RWPE2 (cell line): Measurements from ENCODE around the gene CUL9.

Experiments used
- ATAC-seq: fragments of 200-7000 bp; cut with Tn5 transposase; 3 replicates; pipeline ENCODE4 v1.9.1; 2021; ENCODE audit warnings: low read depth
- DNase-seq: peaks from one replicate; pipeline ENCODE4 v3.0.0-alpha.2; 2020; ENCODE audit warnings: low spot score
- H3K27ac ChIP-seq: fragments of 450-650 bp; 2 replicates; pipeline ENCODE4 v1.5.1; 2017; ENCODE audit warnings: mild to moderate bottlenecking; ENCODE audit not compliant: poor library complexity, severe bottlenecking
- H3K27me3 ChIP-seq: fragments of 250-450 bp; sonication (Bioruptor Pico); 2 replicates; pipeline ENCODE4 v1.5.1; 2021; ENCODE audit warnings: mild to moderate bottlenecking, moderate library complexity; ENCODE audit not compliant: insufficient read depth, poor library complexity, severe bottlenecking
- H3K36me3 ChIP-seq: fragments of 250-450 bp; sonication (Bioruptor Pico); 2 replicates; pipeline ENCODE4 v1.5.1; 2020; ENCODE audit warnings: low read depth, mild to moderate bottlenecking, moderate library complexity
- H3K4me1 ChIP-seq: fragments of 250-450 bp; sonication (Bioruptor Pico); 2 replicates; pipeline ENCODE4 v1.5.1; 2021; ENCODE audit warnings: mild to moderate bottlenecking, moderate library complexity; ENCODE audit not compliant: insufficient read depth, poor library complexity, severe bottlenecking
- H3K4me3 ChIP-seq: fragments of 250-450 bp; sonication (Bioruptor Pico); 2 replicates; pipeline ENCODE4 v1.5.1; 2021; ENCODE audit warnings: mild to moderate bottlenecking, moderate library complexity; ENCODE audit not compliant: severe bottlenecking
- H3K9me3 ChIP-seq: fragments of 250-450 bp; sonication (Bioruptor Pico); 2 replicates; pipeline ENCODE4 v1.5.1; 2021; ENCODE audit warnings: mild to moderate bottlenecking, moderate library complexity; ENCODE audit not compliant: severe bottlenecking
- CTCF ChIP-seq: fragments of 450-650 bp; IDR thresholded peaks from one replicate; pipeline ENCODE4 v1.5.1; 2017; ENCODE audit warnings: mild to moderate bottlenecking, moderate library complexity; ENCODE audit not compliant: poor library complexity, severe bottlenecking

The CUL9 gene

GRCh38 chr6:43213431-43213830 lies 31.4 kb downstream of the CUL9 start:
- Histone ChIP-seq H3K4me1 (no peaks in the 10 kb centered on the region), H3K36me3 (no peaks in the 10 kb centered on the region; the same call in 1 of the 2 replicates), H3K9me3 (no peaks in the 10 kb centered on the region), H3K4me3 (no peak overlapping the region), H3K27ac (no peak overlapping the region), H3K27me3 (no peaks in the 10 kb centered on the region)
- ATAC-seq (no peak), DNase-seq (peak; percentile 29)
- TF ChIP-seq CTCF: no peak

GRCh38 chr6:43215066-43215465 lies 33.1 kb downstream of the CUL9 start:
- ATAC-seq (no peak), DNase-seq (peak; percentile 25)
- Histone ChIP-seq H3K4me1 (no peaks in the 10 kb centered on the region), H3K9me3 (no peaks in the 10 kb centered on the region), H3K27me3 (no peaks in the 10 kb centered on the region), H3K4me3 (no peak overlapping the region), H3K36me3 (no peaks in the 10 kb centered on the region; the same call in 1 of the 2 replicates), H3K27ac (no peak overlapping the region)
- no peak for TF ChIP-seq CTCF

GRCh38 chr6:43216200-43216599 lies 34.2 kb downstream of the CUL9 start:
- DNase-seq (no peak), ATAC-seq (no peak)
- Histone ChIP-seq H3K27me3 (no peaks in the 10 kb centered on the region), H3K4me3 (no peak overlapping the region), H3K9me3 (no peaks in the 10 kb centered on the region), H3K4me1 (no peaks in the 10 kb centered on the region), H3K36me3 (no peaks in the 10 kb centered on the region; the same call in 1 of the 2 replicates), H3K27ac (no peak overlapping the region)
- TF ChIP-seq CTCF: no peak

GRCh38 chr6:43217351-43217750 lies 35.4 kb downstream of the CUL9 start:
- no peak overlapping the region for H3K27ac ChIP-seq
- no peak for TF ChIP-seq CTCF
- H3K36me3 ChIP-seq: no peaks in the 10 kb centered on the region; the same call in 1 of the 2 replicates
- H3K4me1 ChIP-seq: no peaks in the 10 kb centered on the region
- no peaks in the 10 kb centered on the region for H3K9me3 ChIP-seq
- DNase-seq: no peak
- H3K27me3 ChIP-seq: no peaks in the 10 kb centered on the region
- no peak overlapping the region for H3K4me3 ChIP-seq
- ATAC-seq: no peak

- TF ChIP-seq CTCF: no peak
- H3K27ac ChIP-seq: no peak overlapping the region
- no peaks in the 10 kb centered on the region for H3K27me3 ChIP-seq
- DNase-seq (peak; percentile 5), ATAC-seq (no peak)
- H3K4me1 ChIP-seq: no peaks in the 10 kb centered on the region
- no peak overlapping the region for H3K4me3 ChIP-seq
- peaks cover 7% of the 10 kb centered on the region; the same call in 1 of the 2 replicates for H3K36me3 ChIP-seq
- H3K9me3 ChIP-seq: no peaks in the 10 kb centered on the region
These were observed 37.1 kb downstream of the CUL9 start for GRCh38 chr6:43219119-43219518.
